Measurements from ENCODE around the gene NTM.

The NTM gene

GRCh38 chr11:132263241-132263640 lies 892.8 kb downstream of the NTM start:
- no peak for DNase-seq

GRCh38 chr11:132263875-132264274 lies 893.5 kb downstream of the NTM start:
- no peak for DNase-seq

DNA sequence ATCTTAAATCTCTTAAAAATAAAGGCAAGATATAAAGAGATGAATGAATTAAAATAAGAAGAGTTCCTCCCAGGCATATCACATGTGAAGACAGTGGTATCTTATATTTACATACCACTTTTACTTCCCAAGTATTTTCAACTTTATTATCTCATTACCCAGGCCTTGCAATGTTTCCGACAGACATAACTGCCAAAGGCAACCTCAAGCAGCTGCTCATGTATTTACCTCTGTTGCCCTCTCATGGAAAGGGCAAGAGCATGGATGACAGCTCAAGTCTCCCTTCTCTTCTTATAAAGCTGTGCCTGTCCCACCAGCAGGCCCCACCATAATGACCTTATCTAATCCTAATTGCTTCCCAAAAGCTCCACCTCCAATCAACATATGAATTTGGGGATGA lies 894.2 kb downstream of the NTM start:
- DNase-seq = no peak

- DNase-seq = no peak
These were observed 908.6 kb downstream of the NTM start for GRCh38 chr11:132278801-132279574.

- DNase-seq = no peak
These were observed 913.6 kb downstream of the NTM start for GRCh38 chr11:132284048-132284447.

GRCh38 chr11:132284611-132285010 lies 914.2 kb downstream of the NTM start:
- no peak for DNase-seq

- DNase-seq = no peak
These were observed 915.2 kb downstream of the NTM start for GRCh38 chr11:132285631-132286030.

DNA sequence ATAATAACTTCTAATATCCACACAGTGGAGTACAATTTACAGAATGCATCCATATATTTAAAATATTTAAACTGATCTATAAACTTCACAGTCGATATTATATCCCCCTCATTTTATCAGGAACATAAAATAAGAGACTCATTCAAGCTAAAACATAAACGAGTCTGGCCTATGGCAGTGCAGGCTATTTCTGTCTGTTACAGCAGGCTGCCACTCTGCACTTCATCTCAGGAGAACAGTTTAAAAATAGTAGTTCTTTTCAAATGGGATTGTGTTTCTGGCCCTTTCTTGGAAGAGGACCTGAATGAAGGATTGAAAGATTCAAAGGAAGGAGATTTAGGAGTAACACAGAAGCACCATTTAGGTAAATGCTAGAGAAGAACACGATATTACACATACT lies 915.7 kb downstream of the NTM start:
- DNase-seq = no peak

GRCh38 chr11:132288036-132288435 lies 917.6 kb downstream of the NTM start:
- DNase-seq = no peak

GRCh38 chr11:132289590-132290256 lies 919.3 kb downstream of the NTM start:
- DNase-seq = no peak

- no peak for DNase-seq
These were observed 923.2 kb downstream of the NTM start for GRCh38 chr11:132293586-132293985.

- no peak for DNase-seq
These were observed 926.7 kb downstream of the NTM start for GRCh38 chr11:132296946-132297610.

- no peak for DNase-seq
These were observed 927.9 kb downstream of the NTM start for GRCh38 chr11:132298357-132298756.

DNA sequence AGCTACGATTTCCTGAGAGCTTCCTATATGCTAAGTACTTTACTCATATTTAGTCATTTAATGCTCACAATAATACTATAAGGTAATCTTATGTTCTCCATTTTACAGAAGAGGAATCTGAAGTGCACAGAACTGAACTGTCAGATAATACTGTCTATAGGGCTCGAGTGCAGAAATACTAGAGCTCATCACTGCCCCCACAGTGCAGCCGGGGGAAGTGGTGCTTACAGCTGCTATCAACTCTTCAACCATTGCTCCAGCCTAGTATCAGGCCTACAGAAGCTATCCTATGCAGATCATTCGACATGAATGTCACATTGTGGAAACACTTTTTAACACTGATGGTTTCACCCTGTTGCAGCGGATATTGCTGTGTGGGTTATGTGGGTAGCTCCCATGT lies 929.9 kb downstream of the NTM start:
- DNase-seq = no peak

- DNase-seq = no peak
These were observed 931.0 kb downstream of the NTM start for GRCh38 chr11:132301465-132301864.

GRCh38 chr11:132301900-132302299 lies 931.5 kb downstream of the NTM start:
- no peak for DNase-seq

DNA sequence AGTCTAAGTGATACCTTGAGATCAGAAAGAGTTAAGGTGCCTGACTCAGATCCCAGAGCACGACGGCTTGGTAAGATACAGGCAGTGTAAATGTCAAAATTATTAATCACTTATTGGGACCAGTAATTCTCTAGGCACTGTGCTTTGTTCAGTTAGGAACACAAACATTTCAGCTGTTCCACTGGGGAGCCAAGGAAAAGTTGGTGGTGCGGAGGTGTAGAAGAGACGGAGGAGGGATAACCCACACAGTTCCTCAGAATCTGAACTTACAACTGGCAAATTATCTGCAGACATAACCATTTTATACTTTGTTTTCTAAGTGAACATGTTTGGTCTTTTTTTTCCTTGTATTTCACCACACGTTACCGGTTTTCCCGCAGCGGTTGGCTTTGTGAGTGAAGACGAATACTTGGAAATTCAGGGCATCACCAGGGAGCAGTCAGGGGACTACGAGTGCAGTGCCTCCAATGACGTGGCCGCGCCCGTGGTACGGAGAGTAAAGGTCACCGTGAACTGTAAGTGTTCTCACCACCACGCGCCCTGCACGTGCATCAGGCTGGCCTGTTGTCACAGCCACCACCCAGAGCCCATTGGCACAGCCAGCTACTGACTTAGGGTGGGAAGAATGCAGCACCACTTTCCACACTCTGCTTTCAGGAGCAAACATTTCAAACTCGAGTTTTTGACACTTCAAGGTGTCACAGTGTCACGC lies 937.0 kb downstream of the NTM start:
- no peak for DNase-seq

DNA sequence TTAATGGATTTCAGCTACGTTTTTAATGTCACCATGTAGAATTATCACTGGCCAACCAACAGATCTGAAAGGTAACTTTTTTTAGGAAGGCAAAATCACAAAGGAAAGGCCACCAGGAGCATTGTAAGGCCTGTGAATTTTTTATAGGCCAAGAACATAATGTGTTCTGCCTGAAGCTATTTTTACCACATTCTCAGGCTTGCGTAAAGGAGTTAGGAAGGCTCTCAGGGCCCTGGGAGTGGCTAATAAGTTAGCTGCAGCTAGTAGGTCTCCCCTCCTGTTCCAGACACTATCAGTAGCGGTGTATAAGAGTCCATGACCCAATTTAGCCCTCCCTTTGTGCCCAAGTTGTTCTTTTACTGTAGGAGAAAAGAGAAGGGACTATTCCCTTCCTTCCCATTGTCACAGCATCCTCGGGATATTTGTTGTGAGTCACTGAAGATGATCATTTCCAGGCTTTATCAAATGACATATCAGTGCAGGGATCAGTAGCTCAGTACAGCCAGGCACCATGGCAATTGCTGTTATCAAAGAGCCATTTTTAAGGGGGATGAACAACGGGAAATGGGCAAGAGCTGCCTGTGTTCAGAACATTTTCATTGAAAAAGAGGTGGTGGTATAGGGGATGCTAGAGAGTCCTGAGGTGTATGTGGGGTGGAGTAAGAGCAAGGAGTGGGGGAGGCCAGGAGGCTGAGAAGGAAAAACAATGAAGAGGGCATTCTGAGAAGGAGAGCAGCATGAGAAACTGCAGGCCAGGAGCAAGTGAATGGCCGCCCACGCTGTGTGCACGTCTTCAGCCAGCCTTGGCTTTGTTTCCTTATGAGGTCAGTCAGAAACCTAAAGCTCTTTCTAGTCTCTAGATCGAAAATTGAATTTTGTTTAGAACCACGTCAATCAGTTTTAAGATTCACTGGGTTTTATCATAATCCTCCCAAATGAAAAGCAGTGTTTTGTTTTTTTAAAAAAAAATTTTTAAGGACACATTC lies 940.3 kb downstream of the NTM start:
- DNase-seq = no peak

DNA sequence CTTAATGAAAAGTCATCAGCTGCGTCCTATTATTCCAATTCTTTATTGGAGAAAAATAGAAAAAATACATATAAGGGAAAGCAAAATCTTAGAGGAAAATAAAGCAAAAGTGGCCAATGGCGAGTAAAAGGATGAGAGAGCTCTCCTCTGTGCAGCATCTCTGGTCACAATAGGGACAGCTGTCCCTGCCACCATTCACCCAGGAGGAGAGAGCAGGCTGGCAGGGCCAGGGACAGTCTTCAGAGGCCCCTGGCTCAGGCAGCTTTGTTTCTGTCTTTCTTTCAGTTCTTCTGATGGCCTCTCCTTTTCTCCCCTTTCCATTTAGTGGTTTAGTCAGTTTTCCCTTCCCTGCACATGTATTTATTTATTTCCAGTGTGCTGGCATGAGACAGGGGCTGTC lies 941.3 kb downstream of the NTM start:
- DNase-seq = no peak

DNA sequence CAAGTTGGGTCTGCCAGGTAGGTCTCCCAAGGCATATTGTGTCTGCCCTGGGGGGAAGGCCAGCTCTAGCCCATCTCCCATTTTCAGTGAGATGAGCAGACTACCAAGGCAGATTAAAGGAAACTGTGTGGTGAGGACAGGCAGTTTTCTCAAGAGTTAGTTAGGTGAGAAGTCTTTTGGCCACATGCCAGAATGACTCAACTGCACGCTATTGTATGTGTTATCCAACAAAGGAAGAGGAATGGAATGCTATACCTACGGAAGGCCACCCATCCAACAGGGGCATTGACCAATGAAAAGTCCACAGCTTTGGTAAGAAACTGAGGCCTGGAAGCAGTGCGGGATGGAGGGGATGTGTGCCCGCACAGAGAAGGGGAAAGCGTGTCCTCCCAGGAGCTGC lies 941.7 kb downstream of the NTM start:
- DNase-seq = no peak

DNA sequence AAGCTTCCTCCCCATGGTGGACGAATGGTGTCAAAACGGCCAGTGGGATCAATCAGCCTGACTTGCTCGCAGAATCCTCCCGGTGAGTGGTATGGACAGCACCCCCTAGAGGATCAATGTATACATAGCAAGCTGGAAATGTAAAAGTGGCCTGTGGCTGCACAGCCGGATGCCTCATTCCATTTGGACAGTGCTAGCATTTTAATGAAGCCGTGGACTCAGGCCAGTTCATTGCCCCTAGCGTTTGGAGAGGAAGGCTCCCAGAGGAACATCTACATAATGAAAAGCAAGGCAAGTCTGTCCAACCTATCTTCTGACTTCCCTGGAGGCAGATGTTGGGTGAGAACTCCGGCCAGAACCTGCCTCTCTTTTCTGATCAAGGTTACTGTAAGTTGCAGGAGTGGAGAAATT lies 942.3 kb downstream of the NTM start:
- DNase-seq = no peak

- DNase-seq = no peak
These were observed 944.6 kb downstream of the NTM start for GRCh38 chr11:132314911-132315455.

Data from NCI-H446 (cell line).